Endodermal cell (in vitro differentiated cells): ENCODE measurements around the gene MRPL1. TPM values are rescaled to one million over a fixed set of nuclear protein-coding genes. Genes with fewer than 3 reads are reported as not detected.

Source experiments
- DNase-seq: peaks from one replicate; pipeline ENCODE4 v3.0.0-alpha.2; 2017
- H3K27ac ChIP-seq: 2 replicates; pipeline ENCODE4 v1.5.1; 2013; ENCODE audit warnings: mild to moderate bottlenecking, low read depth, low read length, moderate library complexity
- H3K27me3 ChIP-seq: 2 replicates; pipeline ENCODE4 v1.6.1; 2013; ENCODE audit warnings: mild to moderate bottlenecking, low read length, moderate library complexity; ENCODE audit not compliant: insufficient read depth, control insufficient read depth, poor library complexity, severe bottlenecking
- H3K36me3 ChIP-seq: 2 replicates; pipeline ENCODE4 v1.7.0; 2013; ENCODE audit warnings: mild to moderate bottlenecking, low read length, moderate library complexity; ENCODE audit not compliant: control insufficient read depth, insufficient read depth
- H3K4me1 ChIP-seq: one replicate; pipeline ENCODE4 v1.7.0; 2013; ENCODE audit warnings: low read length; ENCODE audit not compliant: control insufficient read depth, insufficient read depth
- H3K4me3 ChIP-seq: 2 replicates; pipeline ENCODE4 v1.5.1; 2013; ENCODE audit warnings: mild to moderate bottlenecking, low read length, moderate library complexity
- H3K9ac ChIP-seq: 2 replicates; pipeline ENCODE4 v1.6.1; 2013; ENCODE audit warnings: mild to moderate bottlenecking, low read length, moderate library complexity; ENCODE audit not compliant: poor library complexity, severe bottlenecking; ENCODE audit errors: extremely low read depth
- H3K9me3 ChIP-seq: 2 replicates; pipeline ENCODE4 v1.6.1; 2013; ENCODE audit warnings: mild to moderate bottlenecking, low read length, moderate library complexity; ENCODE audit not compliant: control insufficient read depth
- H3K27ac Mint-ChIP-seq: 2 replicates; pipeline ENCODE4 v1.8.0; 2020; ENCODE audit warnings: mixed read lengths
- H3K27me3 Mint-ChIP-seq: 2 replicates; pipeline ENCODE4 v1.8.0; 2021; ENCODE audit warnings: mild to moderate bottlenecking, mixed read lengths; ENCODE audit not compliant: insufficient read depth
- H3K36me3 Mint-ChIP-seq: 2 replicates; pipeline ENCODE4 v1.8.0; 2020; ENCODE audit warnings: low read depth, mixed read lengths
- H3K4me1 Mint-ChIP-seq: 2 replicates; pipeline ENCODE4 v1.8.0; 2020; ENCODE audit warnings: mixed read lengths
- H3K4me3 Mint-ChIP-seq: 2 replicates; pipeline ENCODE4 v1.8.0; 2020; ENCODE audit warnings: mild to moderate bottlenecking, moderate library complexity, mixed read lengths
- H3K9me3 Mint-ChIP-seq: 2 replicates; pipeline ENCODE4 v1.8.0; 2020; ENCODE audit warnings: mild to moderate bottlenecking, mixed read lengths
- WGBS, 2 experiments: methylation state at CpG; one replicate each; pipeline versions ENCODE4 v1.1.5 to v1.1.7; 2013; ENCODE audit warnings: missing lambda C conversion rate in 2 of 2, mixed read lengths in 1 of 2; ENCODE audit not compliant: insufficient coverage in 1 of 2, insufficient read length in 1 of 2; 5-methylcytosine and 5-hydroxymethylcytosine counted together
- total RNA-seq, 2 donors: library from RNA; stranded (reverse); fragmentation: NEBNext Ultra II Directional in 1 of 2; extraction: Animal tissue kit (Norgen Biotek cat#: 25700) in 1 of 2; gene quantifications; 2 replicates in 1 of 2; 3 replicates in 1 of 2; pipeline ENCODE4 v1.2.1, GENCODE V29; 2021
- TF ChIP-seq, protein P1 (sequence below): fragments of 200-600 bp; sonication (generic); conservative IDR thresholded peaks from 2 replicates; pipeline ENCODE4 v1.5.0; 2021; ENCODE audit warnings: antibody characterized with exemption, mild to moderate bottlenecking

The MRPL1 gene
- total RNA-seq, 2 donors from 2014 or later: 31.7 to 46.4 TPM

DNA sequence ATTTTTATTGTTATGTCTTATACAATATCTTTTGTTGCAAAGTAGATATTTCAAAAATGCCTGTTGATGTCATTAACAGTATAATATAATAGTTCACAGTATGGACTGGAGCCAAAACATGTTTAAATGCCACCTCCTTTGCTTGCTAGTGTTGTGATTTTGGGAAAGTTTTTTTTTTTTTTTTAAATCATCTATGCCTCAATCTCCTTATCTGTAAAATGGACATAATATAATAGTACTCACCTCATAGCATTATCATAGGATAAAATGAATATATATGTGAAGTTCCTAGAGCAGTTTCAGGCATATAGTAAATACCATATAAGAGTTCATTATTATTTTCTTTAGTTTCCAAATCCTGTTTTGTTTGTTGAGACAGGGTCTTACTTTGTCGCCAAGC, 18.3 kb upstream of the MRPL1 start:
- no peaks in the 10 kb centered on the region for H3K9me3 Mint-ChIP-seq
- no peak overlapping the region for H3K27ac Mint-ChIP-seq

DNA sequence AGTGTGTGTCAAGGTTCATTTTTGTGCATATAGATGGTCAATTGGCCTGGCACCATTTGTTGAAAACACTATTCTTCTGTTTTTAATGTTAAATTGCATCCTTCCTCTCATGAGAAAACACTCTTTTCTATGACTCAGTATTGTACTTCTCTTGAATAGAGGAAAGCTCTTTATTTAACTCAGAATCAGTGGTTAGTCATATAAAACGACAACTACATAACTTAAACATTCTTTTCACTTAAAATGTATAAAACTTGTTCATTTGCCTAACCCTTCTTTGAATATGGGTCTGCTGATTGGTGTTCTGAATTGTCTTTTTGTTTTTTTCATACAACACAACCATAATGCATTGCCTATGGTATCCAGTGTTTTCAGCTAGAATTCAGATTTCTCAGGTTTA, 17.2 kb upstream of the MRPL1 start:
- H3K9me3 ChIP-seq: no peaks in the 10 kb centered on the region
- H3K4me1 Mint-ChIP-seq: peaks cover 8% of the 10 kb centered on the region
- TF ChIP-seq, protein P1, sequence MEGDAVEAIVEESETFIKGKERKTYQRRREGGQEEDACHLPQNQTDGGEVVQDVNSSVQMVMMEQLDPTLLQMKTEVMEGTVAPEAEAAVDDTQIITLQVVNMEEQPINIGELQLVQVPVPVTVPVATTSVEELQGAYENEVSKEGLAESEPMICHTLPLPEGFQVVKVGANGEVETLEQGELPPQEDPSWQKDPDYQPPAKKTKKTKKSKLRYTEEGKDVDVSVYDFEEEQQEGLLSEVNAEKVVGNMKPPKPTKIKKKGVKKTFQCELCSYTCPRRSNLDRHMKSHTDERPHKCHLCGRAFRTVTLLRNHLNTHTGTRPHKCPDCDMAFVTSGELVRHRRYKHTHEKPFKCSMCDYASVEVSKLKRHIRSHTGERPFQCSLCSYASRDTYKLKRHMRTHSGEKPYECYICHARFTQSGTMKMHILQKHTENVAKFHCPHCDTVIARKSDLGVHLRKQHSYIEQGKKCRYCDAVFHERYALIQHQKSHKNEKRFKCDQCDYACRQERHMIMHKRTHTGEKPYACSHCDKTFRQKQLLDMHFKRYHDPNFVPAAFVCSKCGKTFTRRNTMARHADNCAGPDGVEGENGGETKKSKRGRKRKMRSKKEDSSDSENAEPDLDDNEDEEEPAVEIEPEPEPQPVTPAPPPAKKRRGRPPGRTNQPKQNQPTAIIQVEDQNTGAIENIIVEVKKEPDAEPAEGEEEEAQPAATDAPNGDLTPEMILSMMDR: no peak

More for the DNA sequence above, 18.3 kb upstream of the MRPL1 start:
- no peak for DNase-seq
- peaks cover 8% of the 10 kb centered on the region for H3K4me1 Mint-ChIP-seq
- Histone ChIP-seq H3K4me1 (peaks cover 8% of the 10 kb centered on the region), H3K36me3 (no peaks in the 10 kb centered on the region), H3K9me3 (no peaks in the 10 kb centered on the region), H3K9ac (no peak overlapping the region), H3K4me3 (no peak overlapping the region), H3K27ac (no peak overlapping the region), H3K27me3 (no peaks in the 10 kb centered on the region)
- H3K4me3 Mint-ChIP-seq: no peak overlapping the region
- TF ChIP-seq, protein P1: no peak
- H3K27me3 Mint-ChIP-seq: no peaks in the 10 kb centered on the region
- WGBS, 2 experiments: 94 to 100% methylated on average over 1 of the region's 1 CpG
- no peaks in the 10 kb centered on the region for H3K36me3 Mint-ChIP-seq

DNA sequence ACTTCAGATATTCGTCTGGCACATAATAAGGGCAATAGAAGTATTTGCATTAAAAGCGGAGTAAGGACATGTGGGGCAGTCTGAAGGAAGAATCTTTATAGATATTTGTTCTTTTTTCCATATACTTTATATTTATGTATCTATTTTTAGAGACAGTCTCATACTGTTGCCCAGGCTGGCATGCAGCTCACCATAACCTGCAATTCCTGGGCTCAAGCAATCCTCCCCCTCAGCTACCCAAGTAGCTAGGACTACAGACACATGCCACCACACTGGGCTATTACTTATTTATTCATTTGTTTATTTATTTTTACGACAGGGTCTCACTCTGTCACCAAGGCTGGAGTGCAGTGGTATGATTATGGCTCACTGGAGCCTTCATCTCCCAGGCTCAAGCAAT, 16.7 kb upstream of the MRPL1 start:
- Mint-ChIP-seq H3K9me3 (no peaks in the 10 kb centered on the region), H3K4me1 (peaks cover 8% of the 10 kb centered on the region), H3K36me3 (no peaks in the 10 kb centered on the region), H3K27me3 (no peaks in the 10 kb centered on the region), H3K27ac (no peak overlapping the region), H3K4me3 (no peak overlapping the region)
- no peaks in the 10 kb centered on the region for H3K36me3 ChIP-seq
- TF ChIP-seq, protein P1: no peak
- no peak overlapping the region for H3K9ac ChIP-seq
- H3K4me3 ChIP-seq: no peak overlapping the region
- H3K27me3 ChIP-seq: no peaks in the 10 kb centered on the region
- no peak overlapping the region for H3K27ac ChIP-seq
- peaks cover 8% of the 10 kb centered on the region for H3K4me1 ChIP-seq
- no peak for DNase-seq
- H3K9me3 ChIP-seq: no peaks in the 10 kb centered on the region
- 91% methylated on average over 3 of the region's 3 CpGs; no CpG with 5 or more reads in 1 of the 2 experiments for WGBS, 2 experiments

More for the DNA sequence above, 17.2 kb upstream of the MRPL1 start:
- no peak overlapping the region for H3K27ac ChIP-seq
- Mint-ChIP-seq H3K27me3 (no peaks in the 10 kb centered on the region), H3K4me3 (no peak overlapping the region), H3K36me3 (no peaks in the 10 kb centered on the region), H3K9me3 (no peaks in the 10 kb centered on the region), H3K27ac (no peak overlapping the region)
- peaks cover 8% of the 10 kb centered on the region for H3K4me1 ChIP-seq
- no peak overlapping the region for H3K9ac ChIP-seq
- H3K27me3 ChIP-seq: no peaks in the 10 kb centered on the region
- H3K36me3 ChIP-seq: no peaks in the 10 kb centered on the region
- 100% methylated on average over 1 of the region's 1 CpG; no CpG with 5 or more reads in 1 of the 2 experiments for WGBS, 2 experiments
- H3K4me3 ChIP-seq: no peak overlapping the region
- DNase-seq: no peak
